Forelimb muscle (tissue), 1 donor: ENCODE results near the gene ZNF100. TPM values are rescaled to one million over a fixed set of nuclear protein-coding genes. Genes with fewer than 3 reads are reported as not detected.
"Not testable (repeated sequence)": the region's sequence is repeated elsewhere in the genome, so short reads cannot be mapped to it uniquely, and the experiment has no call there.

Source experiments
- DNase-seq: peaks from one replicate; pipeline ENCODE4 v3.0.0-alpha.2; 2013; ENCODE audit warnings: low read depth
- polyA plus RNA-seq: library from polyadenylated mRNA; unstranded; fragments of 120-200 nt; gene quantifications from one replicate; pipeline ENCODE4 v1.2.1, GENCODE V29; 2013; ENCODE audit not compliant: insufficient read length

Gene ZNF100
- polyA plus RNA-seq, 1 donor, result 6.8 TPM

DNA sequence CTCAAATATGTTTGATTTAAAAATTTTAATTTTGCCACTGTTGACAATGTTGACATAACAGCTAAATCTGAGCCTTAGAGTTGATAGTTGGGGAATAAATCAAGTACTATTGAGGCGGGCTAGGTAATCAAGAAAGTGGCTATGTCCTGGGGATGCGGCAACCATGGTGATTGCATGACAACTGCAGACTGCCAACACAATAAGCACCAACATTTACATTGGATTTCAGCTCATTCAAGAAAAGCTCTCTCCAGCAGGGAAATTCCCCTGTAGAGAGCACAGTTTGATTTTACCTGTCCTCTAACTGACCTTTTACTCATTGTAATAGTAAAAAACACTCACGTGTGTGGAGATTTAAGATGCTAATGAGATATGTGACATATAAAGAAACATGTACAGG is 63.1 kb downstream of the ZNF100 start:
- no peak for DNase-seq

DNA sequence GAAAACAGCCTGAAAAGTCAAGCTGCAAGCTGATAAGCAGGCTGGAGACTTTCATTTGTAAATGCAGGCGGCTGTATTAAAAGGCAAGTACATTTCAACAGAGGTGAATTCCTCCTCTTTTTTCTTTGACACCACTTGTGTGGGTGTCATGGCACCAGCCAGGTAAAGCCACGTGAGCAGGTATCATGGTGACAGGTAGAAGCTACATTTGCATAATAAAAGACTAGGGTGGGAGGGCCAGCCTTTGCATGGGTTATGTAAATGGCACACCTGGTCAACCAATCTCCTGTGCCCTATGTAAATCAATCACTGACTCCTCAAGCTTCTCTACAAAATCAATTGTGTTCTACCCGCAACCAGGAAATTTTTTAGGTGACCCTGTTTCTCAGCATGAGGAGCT is 68.2 kb downstream of the ZNF100 start:
- DNase-seq, result no peak

DNA sequence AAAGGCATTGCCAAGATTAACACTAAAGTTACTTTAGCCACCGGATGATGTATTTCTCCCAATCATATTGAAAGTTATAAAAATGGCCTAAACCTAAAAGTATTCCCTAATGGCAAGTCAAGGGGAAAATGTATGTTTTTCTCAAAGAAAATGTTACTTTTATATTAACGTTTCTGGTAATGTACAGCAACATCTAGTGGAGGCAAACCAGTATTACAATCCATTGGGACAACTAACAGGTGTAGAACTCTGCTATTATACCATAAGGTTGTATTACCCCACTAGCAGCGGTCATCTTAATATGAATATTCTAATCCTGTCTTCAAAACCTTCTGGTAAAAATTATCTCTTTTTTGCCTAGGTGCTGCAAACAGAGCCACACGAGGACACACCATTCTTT is 69.2 kb downstream of the ZNF100 start:
- DNase-seq, result no peak

DNA sequence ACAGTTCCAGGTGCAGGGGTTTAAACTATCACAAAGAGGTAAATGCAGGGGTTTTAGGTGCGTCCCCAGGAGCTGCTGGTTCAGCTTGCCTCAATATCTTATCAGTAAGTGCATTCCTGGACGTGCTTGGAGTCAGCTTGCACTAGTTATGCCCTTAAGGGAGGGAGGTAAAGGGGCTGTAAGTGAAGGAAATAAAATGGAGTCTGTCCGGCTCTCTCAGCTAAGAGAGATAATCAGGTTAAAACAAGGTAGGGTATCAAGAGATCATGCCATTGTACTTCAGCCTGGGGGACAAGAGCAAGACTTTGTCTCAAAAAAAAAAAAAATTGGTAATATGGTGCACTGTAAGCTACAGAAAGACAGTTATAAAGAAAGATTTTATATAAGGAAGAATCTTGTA is 69.7 kb downstream of the ZNF100 start:
- DNase-seq, result no peak

DNA sequence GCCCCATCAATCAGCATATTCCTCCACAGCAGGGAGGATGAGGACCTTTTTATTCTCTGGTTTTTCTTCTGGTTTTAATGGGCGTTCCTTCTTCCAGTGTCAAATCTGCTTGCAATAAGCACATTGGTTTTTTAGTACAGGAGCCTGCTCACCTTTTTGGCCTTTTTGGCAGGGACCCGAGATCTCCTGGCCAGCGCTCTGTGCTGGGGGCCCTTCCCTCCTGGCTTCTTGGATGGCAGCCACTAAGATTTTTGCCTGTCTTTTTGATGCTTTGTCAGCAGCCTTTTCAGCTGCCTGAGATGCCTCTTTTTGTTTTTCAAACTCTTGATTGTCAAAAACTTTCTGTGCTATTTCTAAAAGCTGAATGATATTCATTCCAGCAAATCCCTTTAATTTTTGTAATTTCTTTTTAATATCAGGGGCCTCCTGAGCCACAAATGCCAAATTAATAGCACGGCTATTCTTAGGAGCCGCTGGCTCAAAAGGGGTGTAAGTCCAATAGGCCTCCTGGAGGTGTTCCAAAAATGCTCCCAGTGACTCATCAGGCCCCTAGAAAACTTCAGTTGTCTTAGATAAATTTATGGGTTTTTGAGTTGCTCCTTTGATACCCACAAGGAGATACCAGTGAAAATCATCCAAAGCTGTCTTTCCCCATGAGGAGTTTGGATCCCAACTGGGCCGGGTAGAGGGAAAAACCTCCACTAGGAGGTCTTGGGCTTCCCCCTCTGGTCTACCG is 73.0 kb downstream of the ZNF100 start:
- no peak for DNase-seq

DNA sequence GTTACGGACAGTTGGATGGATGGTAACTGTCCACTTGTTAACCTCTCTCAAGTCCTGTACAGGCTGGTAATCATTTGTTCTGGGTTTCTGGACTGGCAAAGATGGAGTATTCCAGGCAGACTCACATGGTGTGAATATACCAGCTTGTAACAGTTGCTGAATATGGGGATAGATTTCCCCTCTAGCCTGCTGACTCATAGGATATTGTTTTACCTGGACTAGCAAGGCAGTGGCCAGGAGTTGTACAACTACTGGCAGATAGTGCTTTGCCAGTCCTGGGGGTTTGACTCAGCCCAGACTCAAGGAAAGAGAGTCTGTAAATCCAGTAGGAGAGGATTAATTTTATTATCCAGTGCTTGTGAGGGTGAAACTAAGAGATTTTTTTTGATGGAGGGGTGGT is 74.0 kb downstream of the ZNF100 start:
- DNase-seq, result no peak

DNA sequence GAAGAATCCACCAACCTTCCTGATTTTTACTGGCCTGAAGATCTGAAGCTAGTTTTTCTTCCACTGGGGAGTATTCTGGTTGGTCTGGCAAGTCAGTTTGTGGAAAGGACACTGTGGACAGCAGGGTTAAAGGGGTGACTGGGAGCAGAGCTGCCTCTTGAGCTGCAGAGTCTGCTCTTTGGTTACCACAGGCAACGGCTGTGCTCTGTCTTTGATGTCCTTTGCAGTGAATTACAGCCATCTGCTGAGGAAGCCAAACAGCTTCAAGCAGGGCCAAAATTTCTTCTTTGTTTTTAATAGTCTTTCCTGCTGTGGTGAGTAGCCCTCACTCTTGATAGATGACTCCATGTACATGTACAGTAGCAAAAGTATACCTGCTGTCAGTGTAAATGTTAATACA is 75.7 kb downstream of the ZNF100 start:
- DNase-seq, result no peak

DNA sequence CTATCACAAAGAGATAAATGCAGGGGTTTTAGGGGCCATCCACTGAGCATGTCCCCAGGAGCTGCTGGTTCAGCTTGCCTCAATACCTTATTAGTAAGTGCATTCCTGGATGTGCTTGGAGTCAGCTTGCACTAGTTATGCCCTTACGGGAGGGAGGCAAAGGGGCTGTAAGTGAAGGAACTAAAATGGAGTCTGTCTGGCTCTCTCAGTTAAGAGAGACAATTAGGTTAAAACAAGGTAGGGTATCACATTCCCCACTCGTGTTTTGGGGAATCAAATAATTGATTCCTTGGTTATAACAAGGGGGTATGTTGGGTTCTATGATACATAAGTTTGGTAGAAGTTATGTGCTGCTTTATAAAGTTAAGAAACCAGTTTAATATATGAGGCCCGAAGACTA is 78.9 kb downstream of the ZNF100 start:
- DNase-seq, result no peak

DNA sequence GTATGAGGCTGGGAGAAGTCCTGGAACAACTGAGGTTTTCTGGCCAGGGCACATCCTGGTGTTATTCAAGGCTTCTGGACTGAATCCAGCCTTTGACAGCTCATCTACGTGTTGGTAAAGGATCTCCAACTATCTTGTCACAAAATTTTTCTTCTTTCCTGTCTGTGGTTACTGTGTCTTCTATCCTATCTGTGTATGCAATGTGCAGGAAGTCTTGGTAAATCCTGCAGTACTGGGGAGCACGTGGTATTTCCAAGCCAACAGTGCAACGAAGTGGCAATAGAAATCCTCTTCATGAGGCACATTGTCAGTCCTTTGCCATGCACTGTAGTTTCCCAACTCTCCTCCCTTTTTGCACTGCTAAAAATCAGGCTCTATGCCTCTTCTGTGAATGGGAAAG is 86.7 kb downstream of the ZNF100 start:
- DNase-seq, result no peak

DNA sequence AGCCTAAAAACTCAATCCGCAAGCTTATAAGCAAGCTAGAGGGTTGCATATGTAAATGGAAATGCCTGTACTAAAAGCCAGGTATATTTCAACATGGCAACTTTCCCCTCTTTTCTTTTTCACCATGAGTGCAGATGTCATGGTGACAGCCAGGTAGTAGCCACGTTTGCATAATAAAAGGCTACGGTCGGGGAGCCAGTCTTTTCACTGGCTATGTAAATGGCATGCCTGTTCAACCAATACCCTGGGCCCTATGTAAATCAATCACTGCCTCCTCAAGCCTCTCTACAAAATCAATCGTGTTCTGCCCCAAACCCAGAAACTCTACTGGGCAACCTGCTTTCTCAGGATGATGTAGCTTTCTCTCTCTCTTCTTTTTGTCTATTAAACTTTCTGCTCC is 87.4 kb downstream of the ZNF100 start:
- DNase-seq, result no peak

DNA sequence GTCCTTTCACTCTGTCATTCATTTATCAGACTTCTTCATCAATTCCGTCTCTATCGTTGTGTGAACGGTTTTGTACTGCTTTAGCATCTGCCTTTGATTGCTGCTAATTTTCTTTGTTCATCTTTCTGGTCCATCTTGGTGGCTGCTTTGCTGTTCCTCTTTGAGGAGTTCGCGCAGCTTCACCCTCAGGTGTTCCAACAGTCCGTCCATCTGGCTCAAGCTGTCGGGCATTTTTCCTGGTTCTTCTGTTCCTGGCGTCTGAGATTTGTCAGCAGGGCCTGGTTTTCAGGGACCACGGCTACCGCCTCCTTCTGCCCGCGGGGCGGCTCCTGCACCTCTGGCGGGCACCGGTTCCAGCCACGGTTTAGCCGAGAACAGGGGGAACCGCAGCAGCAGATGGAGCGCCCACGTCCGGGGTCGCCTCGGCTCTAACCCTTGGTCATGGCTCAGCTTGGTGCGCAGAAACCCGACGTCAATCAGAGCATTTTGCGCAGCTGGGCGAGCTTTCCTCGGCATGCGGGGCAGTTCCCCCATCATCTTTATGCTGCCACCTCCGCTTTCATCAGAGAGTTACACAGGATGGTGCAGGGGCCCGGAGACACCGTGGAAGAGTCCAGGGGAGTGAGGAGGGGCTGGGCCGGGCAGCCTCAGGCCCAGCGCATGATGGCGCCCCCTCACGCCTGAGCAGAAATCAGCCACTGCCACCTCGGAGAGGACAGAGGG is 89.5 kb downstream of the ZNF100 start:
- no peak for DNase-seq

DNA sequence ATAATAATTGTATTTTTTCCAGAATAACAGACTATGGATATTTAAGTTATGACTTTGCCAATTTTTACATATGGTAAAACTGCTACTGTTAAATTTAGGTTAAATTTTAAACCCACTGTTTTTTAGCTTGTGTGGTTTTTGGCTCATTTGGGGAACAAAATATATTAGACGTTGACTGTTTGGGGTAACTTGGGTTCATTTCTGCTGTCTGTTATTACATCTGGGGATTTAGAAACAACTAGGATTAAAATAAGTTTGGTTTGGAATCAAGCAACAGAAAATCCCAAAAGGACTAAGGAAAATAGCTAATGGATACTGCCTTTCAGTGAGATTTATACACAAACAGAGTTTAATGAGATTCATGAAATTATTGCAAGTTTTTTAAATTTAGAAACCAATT is 92.9 kb downstream of the ZNF100 start:
- no peak for DNase-seq

DNA sequence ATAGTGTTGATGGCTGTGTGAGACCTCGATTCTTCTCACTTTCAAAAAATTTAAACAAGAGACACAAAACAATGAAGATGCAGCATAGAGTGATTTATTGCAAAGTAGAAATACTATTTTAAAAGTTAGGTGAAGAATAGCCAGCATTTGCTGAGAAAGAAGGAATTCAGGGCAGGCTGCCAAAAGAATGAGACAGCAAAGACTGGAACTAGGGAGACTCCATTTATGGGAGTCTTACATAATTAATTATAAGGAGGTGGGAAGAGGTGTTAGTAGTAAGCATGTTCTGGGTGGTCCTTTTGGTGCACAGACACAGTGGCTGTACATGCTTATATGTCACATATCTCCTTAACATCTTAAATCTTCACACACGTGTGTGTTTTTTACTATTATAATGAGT is 93.9 kb downstream of the ZNF100 start:
- DNase-seq, result not testable (repeated sequence)

Other genes starting within 250 kb of the ZNF100 start
- 12.2 TPM for gene ZNF43, start 68.6 kb upstream of the ZNF100 start, polyA plus RNA-seq
- gene ZNF208, start 243.4 kb upstream of the ZNF100 start, polyA plus RNA-seq, result 1.4 TPM